Gastroesophageal sphincter (tissue), 4 donors: ENCODE data around the gene EVA1A. TPM values are rescaled to one million over a fixed set of nuclear protein-coding genes. Genes with fewer than 3 reads are reported as not detected.

Experiments used
- ATAC-seq: fragments of 150-250 bp; one replicate; pipeline ENCODE4 v1.9.1; 2016; ENCODE audit warnings: mild to moderate bottlenecking, moderate library complexity
- H3K27ac ChIP-seq, 4 donors: fragments of 200-600 bp; sonication (generic) in 3 of 4; 1 replicate in 3 of 4; 2 replicates in 1 of 4; pipeline ENCODE4 v1.5.1; 2016 to 2019
- H3K27me3 ChIP-seq: fragments of 200-600 bp; sonication (generic); one replicate; pipeline ENCODE4 v1.5.1; 2019
- H3K36me3 ChIP-seq, 2 donors: fragments of 200-600 bp; sonication (generic); one replicate each; pipeline ENCODE4 v1.5.1; 2019; ENCODE audit warnings: control low read depth in 1 of 2
- H3K4me1 ChIP-seq, 3 donors: fragments of 200-600 bp; sonication (generic); 1 replicate in 2 of 3; 2 replicates in 1 of 3; pipeline ENCODE4 v1.5.1; 2016 to 2019; ENCODE audit warnings: control low read depth in 2 of 3
- H3K4me3 ChIP-seq, 2 donors: fragments of 200-600 bp; sonication (generic); one replicate each; pipeline ENCODE4 v1.5.1; 2019; ENCODE audit warnings: mild to moderate bottlenecking in 1 of 2, moderate library complexity in 1 of 2
- H3K9me3 ChIP-seq, 3 donors: fragments of 200-600 bp; sonication (generic); one replicate each; pipeline ENCODE4 v1.5.1; 2017 to 2019; ENCODE audit warnings: control low read depth in 2 of 3
- EP300 ChIP-seq: sonication (generic); formaldehyde crosslinking; IDR thresholded peaks from one replicate; pipeline ENCODE4 v1.6.1; 2017; ENCODE audit warnings: antibody characterized with exemption, mild to moderate bottlenecking
- POLR2A ChIP-seq, 2 donors: fragments of 450-650 bp; IDR thresholded peaks; one replicate each; pipeline ENCODE4 v1.6.1; 2017; ENCODE audit warnings: antibody characterized with exemption in 2 of 2, mild to moderate bottlenecking in 2 of 2, moderate library complexity in 1 of 2
- POLR2AphosphoS5 ChIP-seq: sonication (generic); formaldehyde crosslinking; IDR thresholded peaks from one replicate; pipeline ENCODE4 v1.6.1; 2017; ENCODE audit warnings: antibody characterized with exemption
- WGBS, 2 donors: methylation state at CpG; one replicate each; pipeline ENCODE4 v1.1.5; 2018; ENCODE audit warnings: low coverage in 1 of 2; 5-methylcytosine and 5-hydroxymethylcytosine counted together
- total RNA-seq, 4 donors: library from RNA; depleted of rRNA; stranded (reverse); fragments of >200 nt; gene quantifications; one replicate each; pipeline ENCODE4 v1.1.0, GENCODE V29; 2016
- TF ChIP-seq, protein P1 (sequence below), 4 experiments: fragments of 200-600 bp in 2 of 4; fragments of 450-650 bp in 2 of 4; sonication (generic) in 1 of 4; IDR thresholded peaks; one replicate each; pipeline ENCODE4 v1.5.1; 2017 to 2019; ENCODE audit warnings: antibody characterized with exemption in 4 of 4, mild to moderate bottlenecking in 2 of 4, moderate library complexity in 2 of 4

The EVA1A gene
- total RNA-seq, 4 donors from 2014 or later = 0.74 TPM; not detected in 3

GRCh38 chr2:75517547-75518230, 43.0 kb downstream of the EVA1A start:
- peaks cover 0 to 4% (median 0%) of the 10 kb centered on the region in 3 donors for H3K9me3 ChIP-seq
- no peak for ATAC-seq
- H3K36me3 ChIP-seq = no peaks in the 10 kb centered on the region
- H3K4me3 ChIP-seq = no peak overlapping the region
- no peaks in the 10 kb centered on the region for H3K4me1 ChIP-seq
- TF ChIP-seq, protein P1, sequence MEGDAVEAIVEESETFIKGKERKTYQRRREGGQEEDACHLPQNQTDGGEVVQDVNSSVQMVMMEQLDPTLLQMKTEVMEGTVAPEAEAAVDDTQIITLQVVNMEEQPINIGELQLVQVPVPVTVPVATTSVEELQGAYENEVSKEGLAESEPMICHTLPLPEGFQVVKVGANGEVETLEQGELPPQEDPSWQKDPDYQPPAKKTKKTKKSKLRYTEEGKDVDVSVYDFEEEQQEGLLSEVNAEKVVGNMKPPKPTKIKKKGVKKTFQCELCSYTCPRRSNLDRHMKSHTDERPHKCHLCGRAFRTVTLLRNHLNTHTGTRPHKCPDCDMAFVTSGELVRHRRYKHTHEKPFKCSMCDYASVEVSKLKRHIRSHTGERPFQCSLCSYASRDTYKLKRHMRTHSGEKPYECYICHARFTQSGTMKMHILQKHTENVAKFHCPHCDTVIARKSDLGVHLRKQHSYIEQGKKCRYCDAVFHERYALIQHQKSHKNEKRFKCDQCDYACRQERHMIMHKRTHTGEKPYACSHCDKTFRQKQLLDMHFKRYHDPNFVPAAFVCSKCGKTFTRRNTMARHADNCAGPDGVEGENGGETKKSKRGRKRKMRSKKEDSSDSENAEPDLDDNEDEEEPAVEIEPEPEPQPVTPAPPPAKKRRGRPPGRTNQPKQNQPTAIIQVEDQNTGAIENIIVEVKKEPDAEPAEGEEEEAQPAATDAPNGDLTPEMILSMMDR (IDR thresholded peaks at IDR 0.05) = no peak
- TF ChIP-seq POLR2A (IDR thresholded peaks at IDR 0.05) = no peak
- TF ChIP-seq EP300 = no peak
- no peak for TF ChIP-seq POLR2AphosphoS5
- 78% methylated on average over 4 to 5 of the region's 6 CpGs for WGBS, 2 donors
- no peak overlapping the region for H3K27ac ChIP-seq
- peaks cover 5% of the 10 kb centered on the region for H3K27me3 ChIP-seq

DNA sequence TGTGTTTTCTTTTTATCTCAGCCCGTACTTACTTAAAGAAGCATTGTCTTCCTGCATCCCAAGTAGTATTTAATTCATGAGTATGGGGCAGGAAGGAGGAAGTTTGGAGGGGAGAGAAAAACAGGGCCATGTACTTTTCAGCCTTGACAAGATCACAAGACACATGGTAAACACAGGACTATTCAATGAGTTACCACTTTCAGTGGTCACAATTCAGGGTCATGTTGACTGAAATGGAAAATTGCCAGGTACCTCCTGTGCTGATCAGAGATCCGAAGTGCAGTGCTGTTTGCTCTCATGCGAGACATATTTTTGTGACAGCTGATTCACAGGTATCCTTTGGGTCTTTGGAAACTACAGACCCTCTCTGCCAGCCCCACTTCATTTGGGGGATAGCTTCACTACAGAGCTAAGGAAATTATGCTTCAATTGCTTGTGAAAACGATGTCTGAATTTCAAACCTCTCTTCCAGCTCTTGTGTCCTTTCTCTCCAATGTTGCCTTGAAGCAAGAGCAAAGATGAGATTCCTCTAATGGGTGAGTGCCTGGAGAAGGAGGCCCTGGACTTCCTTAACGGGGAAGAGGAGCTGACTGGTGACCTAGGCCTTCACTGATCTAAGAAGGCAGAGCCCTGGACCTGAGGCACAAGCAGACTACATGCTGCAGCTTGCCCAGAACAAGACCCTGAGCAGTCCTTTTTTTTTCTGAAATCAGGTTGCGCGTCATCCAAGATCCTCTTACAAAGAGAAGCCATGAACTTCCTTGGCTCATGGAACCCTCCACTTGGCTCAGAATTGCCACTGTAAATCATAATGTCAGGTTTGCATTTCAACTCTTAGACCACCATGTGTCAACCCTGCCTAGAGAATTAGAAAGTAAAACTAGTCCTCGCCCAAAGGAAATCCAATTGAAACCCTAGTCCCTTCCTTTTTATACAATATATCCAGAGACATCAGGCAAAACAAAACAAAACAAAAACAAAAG, 44.1 kb downstream of the EVA1A start:
- Histone ChIP-seq H3K27ac (no peak overlapping the region), H3K27me3 (peaks cover 5% of the 10 kb centered on the region), H3K9me3 (peaks cover 0 to 11% (median 0%) of the 10 kb centered on the region in 3 donors), H3K36me3 (no peaks in the 10 kb centered on the region), H3K4me3 (no peak overlapping the region), H3K4me1 (no peaks in the 10 kb centered on the region)
- TF ChIP-seq EP300 = no peak
- no peak for TF ChIP-seq POLR2AphosphoS5
- no peak for ATAC-seq
- WGBS, 2 donors = 59 to 74% methylated on average over 4 to 6 of the region's 8 CpGs

DNA sequence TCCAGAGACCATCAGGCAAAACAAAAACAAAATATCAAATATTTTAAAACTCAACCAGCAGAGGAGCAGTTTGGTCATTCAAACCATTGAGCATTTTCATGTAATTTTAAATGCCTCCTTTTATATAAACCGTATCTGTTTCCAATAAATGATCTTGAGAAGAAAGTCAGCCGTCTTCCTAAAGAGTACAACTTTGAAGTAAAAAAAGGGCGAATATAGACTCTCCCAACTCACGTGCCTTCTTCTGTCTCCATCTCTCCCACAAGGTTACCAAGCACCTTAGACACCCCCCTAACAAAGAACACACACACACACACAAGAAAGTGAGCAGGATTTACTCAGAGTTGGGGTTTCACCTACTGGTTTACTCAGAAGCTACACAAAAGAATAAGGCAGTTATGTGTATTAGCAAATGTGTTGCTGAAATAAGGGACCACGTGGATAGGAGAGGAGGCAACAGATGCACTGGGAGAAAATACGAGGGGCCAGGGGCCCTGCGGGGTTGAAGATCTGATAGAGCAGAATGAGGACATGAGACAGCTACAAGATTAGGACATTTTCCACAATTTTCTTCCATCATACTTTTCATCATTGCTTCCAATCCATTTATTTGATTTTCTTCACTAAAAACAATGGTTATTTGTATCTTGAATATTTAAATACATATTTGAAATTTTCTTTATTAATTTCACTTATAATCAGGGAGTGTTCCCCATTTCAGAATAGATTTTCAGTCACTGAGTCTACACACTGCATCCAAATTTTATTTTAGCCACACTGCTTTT, 45.0 kb downstream of the EVA1A start:
- H3K36me3 ChIP-seq = no peaks in the 10 kb centered on the region
- 83 to 90% methylated on average over 6 to 7 of the region's 7 CpGs for WGBS, 2 donors
- no peaks in the 10 kb centered on the region for H3K4me1 ChIP-seq
- no peak overlapping the region for H3K27ac ChIP-seq
- no peak for TF ChIP-seq EP300
- TF ChIP-seq POLR2AphosphoS5 = no peak
- TF ChIP-seq, protein P1 (IDR thresholded peaks at IDR 0.05) = no peak
- TF ChIP-seq POLR2A (IDR thresholded peaks at IDR 0.05) = no peak
- no peak overlapping the region for H3K4me3 ChIP-seq
- ATAC-seq = no peak
- peaks cover 5% of the 10 kb centered on the region for H3K27me3 ChIP-seq
- peaks cover 0 to 11% (median 0%) of the 10 kb centered on the region in 3 donors for H3K9me3 ChIP-seq

DNA sequence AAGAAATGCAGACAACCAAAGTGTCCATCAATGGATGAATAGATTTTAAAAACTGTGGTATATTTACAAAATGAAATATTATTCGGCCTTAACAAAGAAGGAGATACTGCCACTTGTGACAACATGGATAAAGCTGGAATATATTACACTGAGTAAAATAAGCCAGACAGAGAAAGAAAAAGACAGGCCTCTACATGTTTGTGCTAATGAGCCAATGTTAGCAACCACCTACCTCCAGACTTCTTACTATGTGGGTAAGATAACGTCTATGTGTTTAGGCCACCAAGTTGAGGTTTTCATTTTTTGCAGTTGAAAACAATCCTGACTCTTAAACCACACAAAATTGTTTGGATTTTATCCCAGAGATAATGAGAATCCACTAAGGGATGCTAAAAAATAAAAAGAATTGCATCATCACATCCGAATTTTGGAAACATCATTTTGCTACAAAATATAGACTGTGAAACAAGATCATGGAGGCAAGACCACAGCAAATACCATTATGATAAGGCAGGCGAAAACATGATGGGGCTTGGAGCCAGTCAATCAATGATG, 47.0 kb downstream of the EVA1A start:
- TF ChIP-seq POLR2AphosphoS5 (no peak), POLR2A (IDR thresholded peaks at IDR 0.05) (no peak), EP300 (no peak)
- TF ChIP-seq, protein P1 (IDR thresholded peaks at IDR 0.05) = no peak
- H3K27me3 ChIP-seq = peaks cover 2% of the 10 kb centered on the region
- peaks cover 0 to 11% (median 0%) of the 10 kb centered on the region in 3 donors for H3K9me3 ChIP-seq
- no peak overlapping the region for H3K27ac ChIP-seq
- WGBS, 2 donors = 80 to 90% methylated on average over 4 of the region's 4 CpGs
- H3K4me3 ChIP-seq = no peak overlapping the region
- no peak for ATAC-seq
- no peaks in the 10 kb centered on the region for H3K36me3 ChIP-seq
- no peaks in the 10 kb centered on the region for H3K4me1 ChIP-seq
